ENCODE measurements around the gene MFRP.
A peak's percentile ranks its signal among the peaks of the same experiment; 100 is the strongest.

The MFRP gene

GRCh38 chr11:119356349-119357031, 10.0 kb upstream of the MFRP start:
- no peak for DNase-seq

- DNase-seq: no peak
Measured at GRCh38 chr11:119355091-119355843, 8.8 kb upstream of the MFRP start.

GRCh38 chr11:119352857-119353260, 6.4 kb upstream of the MFRP start:
- peak; percentile 83 for DNase-seq

- no peak for DNase-seq
Measured at GRCh38 chr11:119351232-119351631, 4.7 kb upstream of the MFRP start.

GRCh38 chr11:119350302-119350701, 3.8 kb upstream of the MFRP start:
- DNase-seq: no peak

GRCh38 chr11:119347940-119348605, 1.6 kb upstream of the MFRP start:
- no peak for DNase-seq

- DNase-seq: no peak
Measured at GRCh38 chr11:119347242-119347641, 737 bp upstream of the MFRP start.

GRCh38 chr11:119345685-119346084, 820 bp downstream of the MFRP start:
- no peak for DNase-seq

GRCh38 chr11:119344291-119345010, 2.1 kb downstream of the MFRP start:
- DNase-seq: no peak

- DNase-seq: no peak
Measured at GRCh38 chr11:119343726-119344125, 2.8 kb downstream of the MFRP start.

GRCh38 chr11:119342362-119343130, 4.0 kb downstream of the MFRP start:
- no peak for DNase-seq

- no peak for DNase-seq
Measured at GRCh38 chr11:119342023-119342300, 4.5 kb downstream of the MFRP start.

- DNase-seq: no peak
Measured at GRCh38 chr11:119341222-119342022, 5.1 kb downstream of the MFRP start.

- DNase-seq: no peak
Measured at GRCh38 chr11:119340335-119341221, 5.9 kb downstream of the MFRP start, which contains the start of gene C1QTNF5. Gene C1QTNF5 (minus strand): TSS chr11:119340883. CDS start chr11:119340397, 486 bp downstream.

- DNase-seq: no peak
Measured at GRCh38 chr11:119339589-119340334, 6.7 kb downstream of the MFRP start.

GRCh38 chr11:119338965-119339588, 7.4 kb downstream of the MFRP start:
- no peak for DNase-seq

- DNase-seq: no peak
Measured at GRCh38 chr11:119338318-119338890, 8.1 kb downstream of the MFRP start.

GRCh38 chr11:119337581-119338317, 8.8 kb downstream of the MFRP start:
- no peak for DNase-seq

All from DMS79 (cell line).